NK-92 treated with Interleukin-12 subunit alpha and Interleukin-12 subunit beta, amount 100 ng/mL, for 24 hours (cell line): Measurements from ENCODE around the gene CDH16.
A peak's percentile ranks its signal among the peaks of the same experiment; 100 is the strongest.
"Not testable (repeated sequence)": the region's sequence is repeated elsewhere in the genome, so short reads cannot be mapped to it uniquely, and the experiment has no call there.

Experiments used
- DNase-seq: peaks from one replicate; lab custom pipeline; 2025; lab: John Stamatoyannopoulos, UW

The CDH16 gene, protein sequence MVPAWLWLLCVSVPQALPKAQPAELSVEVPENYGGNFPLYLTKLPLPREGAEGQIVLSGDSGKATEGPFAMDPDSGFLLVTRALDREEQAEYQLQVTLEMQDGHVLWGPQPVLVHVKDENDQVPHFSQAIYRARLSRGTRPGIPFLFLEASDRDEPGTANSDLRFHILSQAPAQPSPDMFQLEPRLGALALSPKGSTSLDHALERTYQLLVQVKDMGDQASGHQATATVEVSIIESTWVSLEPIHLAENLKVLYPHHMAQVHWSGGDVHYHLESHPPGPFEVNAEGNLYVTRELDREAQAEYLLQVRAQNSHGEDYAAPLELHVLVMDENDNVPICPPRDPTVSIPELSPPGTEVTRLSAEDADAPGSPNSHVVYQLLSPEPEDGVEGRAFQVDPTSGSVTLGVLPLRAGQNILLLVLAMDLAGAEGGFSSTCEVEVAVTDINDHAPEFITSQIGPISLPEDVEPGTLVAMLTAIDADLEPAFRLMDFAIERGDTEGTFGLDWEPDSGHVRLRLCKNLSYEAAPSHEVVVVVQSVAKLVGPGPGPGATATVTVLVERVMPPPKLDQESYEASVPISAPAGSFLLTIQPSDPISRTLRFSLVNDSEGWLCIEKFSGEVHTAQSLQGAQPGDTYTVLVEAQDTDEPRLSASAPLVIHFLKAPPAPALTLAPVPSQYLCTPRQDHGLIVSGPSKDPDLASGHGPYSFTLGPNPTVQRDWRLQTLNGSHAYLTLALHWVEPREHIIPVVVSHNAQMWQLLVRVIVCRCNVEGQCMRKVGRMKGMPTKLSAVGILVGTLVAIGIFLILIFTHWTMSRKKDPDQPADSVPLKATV

DNA sequence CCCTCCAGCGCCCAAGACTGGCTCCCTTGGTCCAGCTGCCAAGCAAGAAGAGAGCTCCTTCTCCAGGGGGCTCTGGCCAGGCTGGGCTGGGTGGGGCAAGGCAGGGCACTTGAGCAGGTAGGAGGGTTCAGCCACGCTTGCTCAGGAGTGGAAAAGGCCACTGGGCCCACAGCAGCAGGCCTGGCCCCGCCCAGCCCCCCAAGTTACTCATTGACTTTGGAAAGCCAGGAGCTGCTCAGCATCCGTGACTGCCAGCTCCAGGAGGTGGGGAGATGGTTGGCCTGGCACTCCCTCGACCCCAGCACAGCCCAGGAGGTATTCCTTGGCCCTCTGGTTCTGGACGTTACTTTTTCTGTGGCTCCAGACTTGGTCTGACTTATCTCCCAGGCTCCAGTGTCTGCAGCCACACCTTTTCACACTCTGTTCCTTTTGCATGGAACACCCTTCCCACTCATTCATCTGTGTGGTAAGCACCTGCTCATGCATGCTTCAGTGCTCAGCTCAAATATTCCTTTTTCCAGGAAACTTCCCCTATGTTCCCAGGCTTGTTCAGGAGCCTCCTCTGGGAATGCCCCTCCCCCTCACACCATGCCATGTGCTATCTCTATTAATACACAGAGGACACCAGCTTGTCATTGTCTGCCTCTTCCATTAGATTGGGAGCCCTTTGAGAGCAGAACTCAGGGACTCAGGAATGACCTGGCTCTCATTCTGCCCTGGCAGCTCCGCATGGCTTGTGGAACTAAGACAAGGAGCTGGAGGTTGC, at the start of gene CDH16:
TSS of gene CDH16 (minus strand) at position 83 of the 766 bp plus-strand sequence. CDS start 820 bp downstream, outside the sequence.
- DNase-seq = no peak

DNA sequence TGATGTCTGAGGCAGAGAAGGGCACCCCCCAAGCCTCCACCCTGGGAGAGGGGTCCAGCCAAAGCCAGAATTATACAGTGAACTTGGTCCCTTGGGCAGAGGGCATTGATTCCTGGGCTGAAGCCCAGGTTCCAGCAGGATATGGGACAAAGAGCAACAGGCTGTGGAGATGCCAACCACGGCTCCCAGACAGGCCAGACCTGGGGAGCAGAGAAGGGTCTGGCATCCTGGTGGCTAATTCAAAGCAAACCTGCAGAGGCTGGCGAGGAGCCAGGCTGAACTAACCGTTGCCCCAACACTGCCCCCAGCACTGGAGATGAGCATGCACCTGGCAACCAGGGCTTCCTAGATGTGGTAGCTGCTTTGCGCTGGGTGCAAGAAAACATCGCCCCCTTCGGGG, 45.4 kb upstream of the CDH16 start:
- DNase-seq = no peak

DNA sequence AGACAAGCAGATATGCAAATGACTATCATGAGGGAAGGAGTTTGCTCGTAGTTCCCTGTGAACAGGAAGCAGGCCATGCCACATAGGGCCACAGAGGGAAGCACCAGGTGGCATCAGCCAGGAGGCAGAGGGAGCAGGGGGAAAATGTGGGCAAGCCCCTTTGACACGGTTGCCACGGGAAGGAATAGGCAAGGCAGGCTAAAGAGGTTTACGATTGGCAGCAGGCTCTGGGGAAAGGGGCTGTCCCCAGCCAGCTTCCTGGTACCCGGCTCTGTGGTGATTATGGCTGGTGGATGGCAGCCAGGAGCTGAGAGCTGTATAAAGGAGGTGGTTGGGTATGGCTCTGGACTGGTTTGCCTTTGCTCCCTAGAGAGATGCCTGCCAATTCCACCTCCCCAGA, 43.2 kb upstream of the CDH16 start:
- no peak for DNase-seq

DNA sequence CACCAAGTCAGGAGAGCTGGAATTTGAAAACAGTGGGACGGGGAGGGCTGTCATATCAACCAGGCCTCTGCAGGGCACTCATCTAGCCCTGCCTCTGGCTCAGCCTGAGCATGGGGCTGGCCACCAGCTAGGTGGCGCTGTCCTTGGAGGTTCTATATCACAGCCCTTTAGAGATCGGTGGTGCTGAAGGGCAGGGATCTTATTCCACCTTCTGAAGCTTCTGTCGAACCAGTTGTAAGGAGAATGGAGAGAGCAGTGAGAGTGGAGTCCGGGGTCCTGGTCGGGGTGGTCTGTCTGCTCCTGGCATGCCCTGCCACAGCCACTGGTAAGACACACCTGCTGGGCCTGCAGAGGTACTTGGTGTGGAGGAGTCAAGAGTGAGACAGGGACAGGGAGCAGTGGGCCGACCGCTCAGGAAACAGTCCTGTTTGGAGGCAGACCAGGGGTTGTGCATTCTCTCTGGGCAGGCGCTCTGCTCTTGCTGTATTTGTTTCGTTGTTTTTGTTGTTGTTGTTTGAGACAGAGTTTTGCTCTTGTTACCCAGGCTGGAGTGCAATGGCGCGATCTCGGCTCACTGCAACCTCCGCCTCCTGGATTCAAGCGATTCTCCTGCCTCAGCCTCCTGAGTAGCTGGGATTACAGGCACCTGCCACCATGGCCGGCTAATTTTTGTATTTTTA, 42.5 kb upstream of the CDH16 start, which contains the start of gene CES3:
TSS of gene CES3 (plus strand) at position 202 of the 680 bp plus-strand sequence. CDS start at position 244, 42 bp downstream.
- DNase-seq = no peak

DNA sequence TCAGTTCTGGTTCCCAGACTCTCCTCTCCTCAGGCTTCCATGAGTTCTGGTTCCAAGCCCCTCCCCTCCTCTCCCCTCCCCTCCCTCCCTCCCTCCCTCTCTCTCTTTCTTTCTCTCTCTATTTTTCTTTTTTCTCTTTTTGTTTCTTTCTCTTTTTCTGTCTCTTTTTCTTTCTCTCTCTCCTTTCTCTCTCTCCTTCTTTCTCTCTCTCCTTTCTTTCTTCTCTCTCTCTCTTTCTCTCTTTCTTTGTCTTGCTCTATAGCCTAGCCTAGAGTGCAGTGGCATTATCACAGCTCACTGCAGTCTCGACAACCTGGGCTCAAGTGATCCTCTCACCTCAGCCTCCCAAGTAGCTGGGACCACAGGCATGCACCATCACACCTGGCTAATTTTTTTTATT, 41.6 kb upstream of the CDH16 start:
- no peak for DNase-seq

DNA sequence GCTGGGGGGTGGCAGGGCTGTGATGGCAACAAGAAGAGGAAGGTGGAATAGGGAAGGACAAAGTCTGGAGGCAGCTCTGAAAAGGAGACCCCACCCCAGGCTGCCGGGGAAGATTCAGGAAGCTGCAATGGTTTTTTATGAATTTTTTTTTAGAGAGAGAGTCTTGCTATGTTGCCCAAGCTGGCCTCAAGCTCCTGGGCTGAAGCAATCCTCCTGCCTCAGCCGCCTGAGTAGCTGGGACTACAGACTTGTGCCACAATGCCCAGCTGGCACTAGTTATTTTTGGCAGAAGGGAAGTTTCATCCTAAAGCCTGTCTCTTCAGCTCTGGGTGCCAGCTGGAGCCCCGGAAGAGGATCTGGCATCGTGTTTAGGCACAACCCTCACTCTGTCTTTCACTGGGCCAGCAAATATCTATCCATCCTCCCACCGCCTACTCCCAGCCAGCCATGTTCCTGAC, 41.0 kb upstream of the CDH16 start:
- no peak for DNase-seq

DNA sequence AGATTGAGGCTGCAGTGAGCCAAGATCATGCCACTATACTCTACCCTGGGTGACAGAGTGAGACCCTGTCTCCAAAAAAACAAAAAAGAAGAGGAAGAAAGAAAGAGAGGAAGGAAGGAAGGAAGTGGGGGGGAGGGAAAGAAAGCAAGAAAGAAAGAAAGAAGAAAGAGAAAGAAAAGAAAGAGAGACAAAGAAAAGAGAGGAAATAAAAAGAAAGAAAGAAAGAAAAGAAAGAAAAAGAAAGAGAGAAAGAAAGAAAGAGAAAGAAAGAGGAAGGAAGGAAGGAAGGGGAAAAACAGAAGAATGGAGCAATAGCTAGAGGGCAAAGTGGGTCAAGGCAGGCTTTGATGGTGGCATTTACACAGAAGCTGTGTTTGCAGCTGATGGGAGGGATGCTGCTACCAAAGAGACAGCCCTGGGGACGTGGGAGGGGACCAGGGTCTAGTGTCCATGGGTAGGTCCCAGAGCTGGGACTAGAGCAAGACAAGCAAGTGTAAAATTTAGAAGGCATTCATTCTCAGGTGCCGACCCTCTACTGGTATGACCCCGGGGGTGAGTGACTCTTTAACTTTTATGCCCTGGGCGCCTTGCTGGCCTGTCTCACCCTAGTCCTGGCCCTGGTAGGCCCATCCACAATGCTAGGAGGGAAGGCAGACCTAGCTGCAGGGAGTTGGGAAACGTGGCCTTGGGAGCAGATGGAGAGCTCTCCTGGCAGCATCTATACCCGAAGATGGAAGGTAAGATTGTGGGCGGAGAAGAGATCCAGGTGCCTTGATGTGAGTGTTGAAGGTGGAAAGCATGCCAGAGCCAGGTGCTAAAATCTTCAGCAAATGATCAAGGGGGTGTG, 40.4 kb upstream of the CDH16 start:
- no peak for DNase-seq

DNA sequence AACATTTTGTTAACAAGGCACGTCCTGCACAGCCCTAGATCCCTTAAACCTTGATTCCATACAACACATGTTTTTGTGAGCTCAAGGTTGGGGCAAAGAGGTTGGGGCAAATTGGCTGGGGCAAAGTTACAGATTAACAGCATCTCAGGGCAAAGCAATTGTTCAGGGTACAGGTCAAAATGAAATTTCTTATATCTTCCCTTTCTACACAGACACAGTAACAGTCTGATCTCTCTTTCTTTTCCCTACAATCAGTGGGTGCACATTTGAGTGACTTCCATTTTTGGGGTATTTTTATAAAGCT, 37.4 kb upstream of the CDH16 start:
- DNase-seq = not testable (repeated sequence)

DNA sequence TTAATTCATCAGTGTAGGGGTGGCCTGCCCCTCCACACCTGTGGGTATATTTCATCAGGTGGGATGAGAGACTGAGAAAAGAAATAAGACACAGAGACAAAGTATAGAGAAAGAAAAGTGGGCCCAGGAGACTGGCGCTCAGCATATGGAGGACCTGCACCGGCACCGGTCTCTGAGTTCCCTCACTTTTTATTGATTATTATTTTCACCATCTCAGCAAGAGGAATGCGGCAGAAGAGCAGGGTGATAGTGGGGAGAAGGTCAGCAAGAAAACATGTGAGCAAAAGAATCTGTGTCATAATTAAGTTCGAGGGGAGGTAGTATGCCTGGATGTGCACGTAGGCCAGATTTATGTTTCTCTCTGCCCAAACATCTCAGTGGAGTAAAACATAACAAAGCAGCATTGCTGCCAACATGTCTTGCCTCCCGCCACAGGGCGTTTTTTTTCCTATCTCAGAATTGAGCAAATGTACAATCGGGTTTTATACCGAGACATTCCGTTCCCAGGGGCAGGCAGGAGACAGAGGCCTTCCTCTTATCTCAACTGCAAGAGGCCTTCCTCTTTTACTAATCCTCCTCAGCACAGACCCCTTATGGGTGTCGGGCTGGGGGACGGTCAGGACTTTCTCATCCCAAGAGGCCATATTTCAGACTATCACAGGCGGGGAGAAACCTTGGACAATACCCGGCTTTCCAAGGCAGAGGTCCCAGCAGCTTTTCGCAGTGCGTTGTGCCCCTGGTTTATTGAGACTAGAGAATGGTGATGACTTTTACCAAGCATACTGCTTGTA, 36.9 kb upstream of the CDH16 start:
- DNase-seq = not testable (repeated sequence)

DNA sequence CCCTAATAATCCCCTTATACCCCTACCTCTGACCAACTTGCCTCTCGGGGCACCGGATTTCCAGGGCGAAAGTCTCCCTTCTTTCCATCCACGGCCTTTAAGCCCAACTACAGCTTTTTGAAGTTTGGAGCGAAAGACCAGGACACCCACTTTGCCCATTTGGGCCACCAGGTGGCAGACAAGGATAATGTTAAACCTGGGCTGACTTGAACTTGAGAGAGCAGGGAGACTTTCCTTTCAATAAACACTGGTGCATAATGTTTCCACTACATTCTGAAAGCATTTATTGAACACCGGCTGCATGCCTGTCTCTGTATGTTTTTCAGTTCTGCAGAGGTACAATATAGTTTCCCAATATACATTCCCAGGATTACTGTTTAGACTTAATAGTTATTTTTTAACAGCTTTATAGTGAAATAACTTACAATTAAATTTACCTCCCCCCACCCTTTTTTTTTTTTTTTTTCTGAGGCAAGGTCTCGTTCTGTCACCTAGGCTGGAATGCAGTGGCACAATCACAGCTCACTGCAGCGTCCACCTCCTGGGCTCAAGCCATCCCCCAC, 35.5 kb upstream of the CDH16 start:
- peak; percentile 43 for DNase-seq

DNA sequence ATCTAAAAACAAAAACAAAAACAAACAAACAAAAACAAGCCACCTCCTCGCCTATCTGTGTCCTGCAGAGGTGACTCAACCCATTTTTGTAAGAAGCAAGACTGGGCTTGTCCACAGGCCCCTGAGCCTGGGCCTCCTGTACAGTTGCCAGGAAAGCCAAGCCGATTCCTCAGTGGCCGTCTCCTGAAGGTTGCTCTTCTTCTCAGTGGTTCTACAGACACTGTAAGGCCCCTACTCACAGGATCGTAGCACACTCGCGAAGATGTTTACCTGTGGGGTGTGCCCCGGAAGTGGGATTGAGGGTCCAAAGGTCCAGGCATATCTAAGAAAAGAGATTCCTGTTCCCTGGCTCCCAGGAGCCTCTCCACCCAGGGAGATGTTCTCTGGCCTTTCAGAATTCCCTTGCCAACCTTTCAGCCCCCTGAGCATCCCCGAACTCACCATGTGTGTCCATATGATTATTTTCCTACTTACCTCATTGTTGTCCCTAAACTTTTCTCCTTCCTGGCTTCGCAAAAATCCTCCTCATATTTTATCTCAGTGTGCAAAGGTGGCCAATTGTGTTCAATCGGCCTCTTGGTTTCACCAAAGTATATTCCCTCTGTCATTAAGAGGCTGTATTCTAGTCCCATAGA, 34.9 kb upstream of the CDH16 start:
- DNase-seq = no peak

DNA sequence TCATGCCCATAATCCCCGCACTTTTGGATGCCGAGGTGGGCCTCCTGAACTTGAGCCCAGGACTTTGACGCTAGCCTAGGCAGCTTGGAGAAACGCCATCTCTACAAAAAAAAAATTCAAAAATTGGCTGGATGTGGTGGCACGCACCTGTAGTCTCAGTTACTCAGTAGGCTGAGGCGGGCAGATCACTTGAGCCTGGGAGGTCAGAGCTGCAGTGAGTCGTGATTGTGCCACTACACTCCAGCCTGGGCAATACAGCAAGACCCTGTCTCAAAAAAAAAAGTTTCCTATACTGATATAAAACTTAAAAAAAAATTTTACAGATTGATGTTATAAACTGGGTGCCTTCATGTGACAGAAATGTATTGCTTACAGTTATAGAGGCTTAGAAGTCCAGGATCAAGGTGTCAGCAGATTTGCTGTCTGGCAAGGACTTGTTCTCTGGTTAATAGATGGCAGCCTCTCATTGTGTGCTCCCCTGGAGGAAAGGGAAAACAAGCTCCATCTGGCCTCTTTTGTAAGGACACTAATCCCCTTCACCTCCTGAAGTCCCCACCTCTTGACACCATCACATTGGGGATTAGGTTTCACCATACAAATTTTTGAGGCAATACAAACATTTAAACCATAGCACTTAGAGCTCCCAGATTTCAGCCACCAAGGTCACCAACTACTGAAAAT, 33.9 kb upstream of the CDH16 start:
- DNase-seq = no peak

DNA sequence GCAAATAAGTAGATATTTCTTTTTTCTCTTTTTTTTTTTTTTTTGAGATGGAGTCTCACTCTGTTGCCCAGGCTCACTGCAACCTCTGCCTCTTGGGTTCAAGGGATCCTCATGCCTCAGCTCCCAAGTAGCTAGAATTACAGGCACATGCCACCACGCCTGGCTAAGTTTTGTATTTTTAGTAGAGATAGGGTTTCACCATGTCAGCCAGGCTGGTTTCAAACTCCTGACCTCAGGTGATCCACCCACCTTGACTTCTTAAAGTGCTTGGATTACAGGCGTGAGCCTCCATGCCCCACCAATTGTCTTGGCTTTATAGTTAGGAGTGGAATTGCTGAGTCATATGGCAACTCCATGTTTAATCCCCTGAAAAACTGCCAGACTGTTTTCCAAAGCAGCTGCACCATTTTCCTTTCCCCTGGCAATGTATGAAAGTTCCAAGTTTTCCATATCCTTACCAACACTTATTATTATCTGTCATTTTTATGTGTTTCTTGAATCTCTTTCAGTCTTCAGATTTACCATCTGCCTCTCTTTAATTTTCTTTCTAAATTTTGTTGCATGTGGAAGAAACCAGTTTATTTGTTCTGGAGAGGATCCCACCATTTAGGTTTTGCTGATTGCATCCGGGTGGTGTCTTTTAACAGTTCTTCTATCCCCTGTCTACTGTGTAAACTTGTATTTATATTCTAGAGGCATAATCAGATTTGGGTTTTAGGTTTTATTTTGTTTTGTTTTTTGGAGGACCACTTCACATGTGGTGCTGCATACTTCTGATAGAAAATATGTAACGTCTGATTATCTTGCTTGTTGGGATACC, 32.5 kb upstream of the CDH16 start:
- DNase-seq = no peak

DNA sequence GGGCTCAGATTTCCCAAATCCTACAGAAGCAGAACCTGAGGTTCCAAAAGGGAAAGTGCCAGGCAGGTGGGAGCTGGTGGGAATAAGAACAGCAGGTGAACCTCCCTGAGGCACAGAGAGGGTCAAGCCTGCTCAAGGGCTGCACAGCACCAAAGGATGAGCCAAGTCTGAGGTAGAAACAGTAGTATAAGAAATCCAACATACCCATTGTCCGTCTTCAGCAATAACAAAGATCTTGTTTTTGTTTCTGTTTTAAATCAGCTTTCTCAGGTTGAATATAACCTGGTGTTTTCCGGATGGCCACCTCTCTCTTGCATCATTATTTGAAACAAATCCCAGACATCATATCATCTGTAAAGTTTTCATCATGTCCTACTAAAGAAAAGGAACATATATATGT, 31.8 kb upstream of the CDH16 start:
- DNase-seq = no peak

DNA sequence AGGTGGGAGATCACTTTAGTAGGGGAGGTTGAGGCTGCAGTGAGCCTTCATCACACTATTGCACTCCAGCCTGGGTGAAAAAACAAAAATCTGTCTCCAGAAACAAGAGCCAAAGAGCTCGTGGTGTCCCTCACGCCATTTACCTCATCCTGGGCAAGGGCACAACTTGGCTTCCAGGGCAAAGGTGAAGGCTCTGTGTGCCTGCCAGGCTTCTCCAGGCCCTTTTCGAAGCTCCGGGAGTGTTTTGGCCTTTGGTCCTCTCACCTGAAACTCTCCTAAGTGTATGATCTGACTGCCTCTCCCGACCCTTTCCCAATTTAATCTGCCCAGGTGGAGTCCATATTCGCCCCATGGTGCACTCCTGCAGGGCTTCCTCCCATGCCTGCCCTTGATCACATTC, 30.8 kb upstream of the CDH16 start:
- no peak for DNase-seq

DNA sequence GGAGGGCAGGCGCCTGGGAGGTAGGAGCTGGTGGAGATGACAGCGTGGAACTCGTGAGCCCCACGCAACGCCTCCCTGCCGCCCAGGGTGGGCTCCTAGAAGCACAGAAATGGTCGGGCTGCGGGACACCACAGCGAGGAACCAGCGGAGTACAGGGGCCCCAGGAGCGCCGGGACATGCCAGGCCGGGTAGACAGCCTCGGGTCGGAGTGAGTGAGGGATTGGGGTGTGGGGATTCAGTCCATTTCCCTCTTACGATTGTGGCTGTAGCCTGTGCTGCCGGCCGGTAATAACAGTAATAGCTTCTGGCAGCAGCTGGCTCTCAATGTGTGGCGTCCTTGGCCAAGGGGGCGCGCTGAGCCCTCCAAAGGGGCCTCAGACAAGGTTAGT, 30.1 kb upstream of the CDH16 start:
- no peak for DNase-seq

DNA sequence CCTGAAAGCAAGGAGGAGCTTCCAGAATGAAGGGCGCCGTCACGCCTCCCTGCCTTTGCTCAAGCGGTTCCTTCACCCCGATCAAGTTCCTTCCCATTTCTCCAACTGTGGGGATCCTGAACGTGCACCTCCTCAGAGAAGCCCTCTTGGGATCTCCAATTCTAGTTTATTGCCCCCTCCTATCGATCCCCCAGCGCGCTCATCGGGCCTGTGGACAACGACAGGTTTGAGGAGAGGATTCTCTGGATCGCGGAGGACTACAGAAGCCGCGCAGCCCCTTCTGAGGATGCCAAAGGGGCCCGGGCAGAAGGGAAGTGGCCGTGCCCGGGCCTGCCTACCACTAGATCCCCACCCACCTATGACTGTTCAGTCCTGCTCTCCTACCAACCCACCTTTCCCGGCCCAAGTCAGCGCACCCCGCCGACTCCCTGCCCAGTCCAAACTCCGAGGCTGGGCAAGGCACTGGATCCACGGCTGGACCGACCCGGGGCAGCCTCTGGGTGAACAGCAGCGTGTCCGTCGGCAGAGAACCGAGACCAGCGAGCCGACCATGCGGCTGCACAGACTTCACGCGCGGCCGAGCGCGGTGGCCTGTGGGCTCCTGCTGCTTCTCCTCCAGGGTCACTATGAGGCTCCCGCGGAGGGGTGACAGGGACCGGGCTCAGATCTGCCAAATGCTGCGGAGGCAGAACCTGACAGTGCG, 29.6 kb upstream of the CDH16 start:
- no peak for DNase-seq
